Activated B cell treated with CpG ODN at 0.5 μM for 24 hours (primary cell): ENCODE results near the gene GPR137. TPM values are rescaled to one million over a fixed set of nuclear protein-coding genes. Genes with fewer than 3 reads are reported as not detected.

Source experiments
- ATAC-seq: fragments of 200-7000 bp; cut with Tn5 transposase; one replicate; pipeline ENCODE4 v1.10.0; 2021; ENCODE audit warnings: low read depth, mild to moderate bottlenecking, moderate library complexity
- CTCF ChIA-PET: fragments of 350-600 bp; sonication (Branson Sonifier 250); formaldehyde crosslinking; loops from one replicate; lab custom pipeline; 2021; ENCODE audit warnings: antibody characterized with exemption; lab: Charles Lee
- POLR2A ChIA-PET: fragments of 350-600 bp; sonication (Branson Sonifier 250); formaldehyde crosslinking; loops from one replicate; lab custom pipeline; 2021; ENCODE audit warnings: antibody characterized with exemption; lab: Charles Lee
- DNase-seq: peaks from one replicate; pipeline ENCODE4 v3.0.0; 2022
- H3K27ac Mint-ChIP-seq: one replicate; pipeline ENCODE4 v1.8.0; 2020; ENCODE audit warnings: mixed read lengths
- H3K27me3 Mint-ChIP-seq: one replicate; pipeline ENCODE4 v1.8.0; 2021; ENCODE audit warnings: mixed read lengths
- H3K36me3 Mint-ChIP-seq: one replicate; pipeline ENCODE4 v1.8.0; 2021; ENCODE audit warnings: low read depth, mixed read lengths
- H3K4me1 Mint-ChIP-seq: one replicate; pipeline ENCODE4 v1.8.0; 2021; ENCODE audit warnings: mixed read lengths
- H3K4me3 Mint-ChIP-seq: one replicate; pipeline ENCODE4 v1.8.0; 2020; ENCODE audit warnings: mild to moderate bottlenecking, mixed read lengths
- H3K9me3 Mint-ChIP-seq: one replicate; pipeline ENCODE4 v1.8.0; 2020; ENCODE audit warnings: mixed read lengths
- intact Hi-C: fragments of 100-400 bp; cut with micrococcal nuclease; formaldehyde crosslinking; loops from one replicate; pipeline ENCODE4 v1.15.1; 2024
- total RNA-seq: library from RNA; stranded (reverse); gene quantifications from 2 replicates; pipeline ENCODE4 v1.2.3, GENCODE V29; 2022
- TF ChIP-seq, protein P1 (sequence below): fragments of 200-600 bp; IDR thresholded peaks from one replicate; pipeline ENCODE4 v1.8.0; 2022; ENCODE audit warnings: antibody characterized with exemption, mild to moderate bottlenecking

GPR137 gene
- total RNA-seq, 1 donor from 2014 or later = 53.1 TPM

DNA sequence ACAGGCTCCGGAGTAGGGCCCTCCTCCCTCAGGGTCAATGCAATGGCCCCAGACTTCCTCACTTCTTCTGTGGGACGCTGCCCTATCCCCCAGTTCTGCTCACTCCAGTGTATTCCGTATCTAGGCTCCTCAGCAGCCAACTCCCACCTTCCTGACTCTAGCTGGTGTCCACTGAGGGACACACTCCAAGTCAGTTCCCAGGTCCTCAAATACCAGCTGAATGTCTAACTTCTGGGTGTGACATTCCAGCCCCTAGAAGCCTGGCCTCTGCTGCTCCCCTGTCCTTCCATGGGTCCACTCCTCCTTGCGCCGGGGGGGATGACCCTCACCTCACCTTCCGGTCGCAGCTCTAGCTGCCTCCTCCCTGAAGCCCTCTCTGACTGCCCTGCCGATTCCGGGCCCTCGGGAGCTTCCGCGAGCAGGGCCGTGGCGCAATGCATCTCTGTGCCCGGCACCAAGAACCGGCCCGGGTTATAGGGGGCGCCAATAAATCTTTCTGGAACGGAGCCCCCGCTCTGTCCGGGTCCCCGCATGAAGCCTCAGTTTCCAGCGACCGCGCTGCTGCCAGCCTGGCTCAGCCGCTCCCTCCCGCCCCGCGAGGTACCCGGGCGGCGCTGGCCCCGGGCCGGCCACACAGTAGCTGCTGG lies 16.6 kb upstream of the GPR137 start:
- Mint-ChIP-seq H3K9me3 (no peaks in the 10 kb centered on the region), H3K4me3 (peak overlapping the region; percentile 97), H3K4me1 (peaks cover 23% of the 10 kb centered on the region), H3K27me3 (no peaks in the 10 kb centered on the region), H3K27ac (peak overlapping the region; percentile 95), H3K36me3 (peaks cover 11% of the 10 kb centered on the region)
- DNase-seq (no peak), ATAC-seq (peak; percentile 1)
- ChIA-PET CTCF (interaction anchor here (0.7 to 5.7 kb wide), 6 partner anchors 17 to 64 kb away, joined by 4 to 55 read pairs (median 8); partner anchors contain the start of genes CATSPERZ, PLCB3, PRDX5 and TRMT112), POLR2A (interaction anchor here (0.8 to 6.0 kb wide), 13 partner anchors 15 to 1428 kb away, joined by 3 to 119 read pairs (median 22); partner anchors contain the start of genes BAD, DNAJC4, ESRRA and FERMT3)
- intact Hi-C loops = loop anchor here (1.0 kb wide), 7 partner anchors 18 to 116 kb away; partner anchors contain the start of genes CCDC88B, DNAJC4, ESRRA and NUDT22
- TF ChIP-seq, protein P1, sequence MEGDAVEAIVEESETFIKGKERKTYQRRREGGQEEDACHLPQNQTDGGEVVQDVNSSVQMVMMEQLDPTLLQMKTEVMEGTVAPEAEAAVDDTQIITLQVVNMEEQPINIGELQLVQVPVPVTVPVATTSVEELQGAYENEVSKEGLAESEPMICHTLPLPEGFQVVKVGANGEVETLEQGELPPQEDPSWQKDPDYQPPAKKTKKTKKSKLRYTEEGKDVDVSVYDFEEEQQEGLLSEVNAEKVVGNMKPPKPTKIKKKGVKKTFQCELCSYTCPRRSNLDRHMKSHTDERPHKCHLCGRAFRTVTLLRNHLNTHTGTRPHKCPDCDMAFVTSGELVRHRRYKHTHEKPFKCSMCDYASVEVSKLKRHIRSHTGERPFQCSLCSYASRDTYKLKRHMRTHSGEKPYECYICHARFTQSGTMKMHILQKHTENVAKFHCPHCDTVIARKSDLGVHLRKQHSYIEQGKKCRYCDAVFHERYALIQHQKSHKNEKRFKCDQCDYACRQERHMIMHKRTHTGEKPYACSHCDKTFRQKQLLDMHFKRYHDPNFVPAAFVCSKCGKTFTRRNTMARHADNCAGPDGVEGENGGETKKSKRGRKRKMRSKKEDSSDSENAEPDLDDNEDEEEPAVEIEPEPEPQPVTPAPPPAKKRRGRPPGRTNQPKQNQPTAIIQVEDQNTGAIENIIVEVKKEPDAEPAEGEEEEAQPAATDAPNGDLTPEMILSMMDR = no peak

DNA sequence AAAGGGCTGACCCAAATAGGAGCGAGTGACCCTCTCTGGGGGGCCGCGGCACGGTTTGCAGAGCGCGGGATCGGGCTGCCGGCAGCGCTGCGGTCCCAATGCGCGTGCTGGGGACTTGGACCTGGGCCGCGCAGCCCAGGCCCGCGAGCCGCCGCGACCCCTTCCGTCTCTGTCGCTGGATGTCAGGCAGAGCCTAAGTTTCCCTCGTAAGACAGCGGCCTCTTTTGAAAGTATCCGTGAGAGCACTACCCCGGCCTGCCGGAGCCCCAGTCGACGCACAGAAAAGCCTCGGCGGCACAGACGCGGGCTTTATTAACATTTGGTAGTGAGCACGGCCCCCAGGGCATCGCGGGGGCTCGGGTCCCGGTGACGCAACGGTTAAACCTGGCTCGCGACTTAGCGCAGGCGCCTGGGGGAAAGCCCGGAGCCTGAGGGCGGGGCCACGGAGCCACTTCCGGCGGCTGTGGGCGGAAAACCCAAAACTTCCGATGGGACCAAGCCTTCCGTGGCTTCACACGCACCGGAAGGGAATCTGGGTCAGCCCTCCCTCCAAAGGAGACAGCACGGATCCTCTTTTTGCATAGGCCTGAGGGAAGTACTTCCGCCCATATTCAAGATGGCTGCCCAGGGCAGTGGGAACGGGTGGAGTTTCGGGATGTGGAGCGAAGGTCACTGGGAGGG lies 16.0 kb upstream of the GPR137 start:
- ChIA-PET CTCF (interaction anchor here (0.8 to 5.7 kb wide), 6 partner anchors 15 to 65 kb away, joined by 3 to 55 read pairs (median 8); partner anchors contain the start of genes CATSPERZ, PLCB3, PRDX5 and TRMT112), POLR2A (interaction anchor here (0.8 to 6.0 kb wide), 15 partner anchors 14 to 1428 kb away, joined by 3 to 119 read pairs (median 15); partner anchors contain the start of genes BAD, CCDC88B, DNAJC4 and ESRRA)
- Mint-ChIP-seq H3K4me1 (peaks cover 23% of the 10 kb centered on the region), H3K9me3 (no peaks in the 10 kb centered on the region), H3K36me3 (peaks cover 11% of the 10 kb centered on the region), H3K4me3 (peak overlapping the region; percentile 97), H3K27me3 (no peaks in the 10 kb centered on the region), H3K27ac (peak overlapping the region; percentile 95)
- TF ChIP-seq, protein P1 = no peak
- intact Hi-C loops = loop anchor here (1.0 kb wide), 14 partner anchors 16 to 116 kb away; partner anchors contain the start of genes CCDC88B, DNAJC4, ESRRA and FKBP2
- DNase-seq (peak; percentile 97), ATAC-seq (peak; percentile 72)

DNA sequence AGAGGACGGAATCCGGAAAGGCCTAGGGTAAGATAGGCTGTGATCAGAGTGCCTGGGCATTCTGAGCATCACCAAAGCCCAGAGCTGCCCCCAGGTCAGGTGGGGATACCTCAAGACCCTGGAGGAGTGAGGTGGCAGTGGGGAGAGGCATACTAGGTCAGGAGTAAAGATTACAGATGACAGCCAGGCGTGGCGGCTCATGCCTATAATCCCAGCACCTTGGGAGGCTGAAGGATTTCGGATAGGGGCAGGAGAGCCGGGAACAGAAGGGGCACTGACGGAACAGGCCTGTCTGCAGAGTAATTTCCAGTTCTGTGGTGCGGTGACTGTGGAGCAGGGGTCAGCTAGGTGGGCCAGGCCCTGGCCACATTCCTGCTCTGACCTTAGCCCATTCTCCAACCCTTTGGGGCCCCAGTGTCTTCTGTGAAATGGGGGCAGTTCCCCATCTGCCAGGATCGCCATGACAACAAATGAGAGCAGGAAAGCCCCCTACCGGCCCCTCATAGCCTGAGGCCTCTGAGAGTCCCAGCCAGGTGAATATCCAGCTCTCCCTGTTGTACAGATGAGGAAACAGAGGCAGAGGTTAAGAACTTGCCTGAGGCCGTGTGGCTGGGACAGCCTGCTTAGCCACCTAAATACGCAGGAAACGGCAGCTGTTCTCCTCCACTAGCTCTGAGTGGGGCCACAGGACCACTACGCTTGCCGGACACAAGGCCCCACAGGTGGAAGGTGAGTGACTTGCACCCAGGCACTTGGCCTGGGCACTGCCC lies 10.4 kb upstream of the GPR137 start:
- peak overlapping the region; percentile 30 for H3K27ac Mint-ChIP-seq
- ATAC-seq (no peak), DNase-seq (no peak)
- intact Hi-C loops = no loop called here
- H3K36me3 Mint-ChIP-seq = peaks cover 26% of the 10 kb centered on the region
- H3K4me3 Mint-ChIP-seq = no peak overlapping the region
- TF ChIP-seq, protein P1 = no peak
- ChIA-PET POLR2A (interaction anchor here (0.6 to 2.3 kb wide), 2 partner anchors 9 to 33 kb away, joined by 3 to 8 read pairs; partner anchors contain the start of gene BAD), CTCF (interaction anchor here (1.4 kb wide), 1 partner anchor 29 kb away, joined by 5 read pairs; no protein-coding TSS in a partner anchor)
- no peaks in the 10 kb centered on the region for H3K27me3 Mint-ChIP-seq
- peaks cover 8% of the 10 kb centered on the region for H3K4me1 Mint-ChIP-seq
- no peaks in the 10 kb centered on the region for H3K9me3 Mint-ChIP-seq

DNA sequence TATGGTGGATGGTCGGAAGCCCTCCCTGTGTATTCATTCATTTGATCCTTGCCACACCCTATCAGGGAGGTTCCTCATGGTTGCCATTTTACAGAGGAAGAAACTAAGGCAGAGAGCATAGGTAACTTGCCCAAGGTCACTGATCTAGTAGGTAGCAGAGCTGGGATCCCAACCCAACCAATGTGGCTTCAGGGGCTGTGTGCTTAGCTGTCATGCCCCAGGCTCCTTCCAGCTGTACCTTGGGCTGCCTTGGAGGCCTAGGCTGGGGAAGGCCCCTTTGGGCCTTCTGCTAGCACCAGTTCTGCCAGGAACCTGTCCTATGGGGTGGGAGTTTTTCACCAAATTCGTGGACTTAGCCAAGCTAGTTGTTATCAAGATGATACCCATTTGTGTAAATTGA lies 9.8 kb upstream of the GPR137 start:
- H3K36me3 Mint-ChIP-seq = peaks cover 23% of the 10 kb centered on the region
- ATAC-seq (no peak), DNase-seq (no peak)
- no peaks in the 10 kb centered on the region for H3K27me3 Mint-ChIP-seq
- TF ChIP-seq, protein P1 = no peak
- intact Hi-C loops = no loop called here
- POLR2A ChIA-PET = interaction anchor here (0.6 to 2.3 kb wide), 2 partner anchors 9 to 33 kb away, joined by 3 to 8 read pairs; partner anchors contain the start of gene BAD
- H3K27ac Mint-ChIP-seq = peak overlapping the region; percentile 30
- no peak overlapping the region for H3K4me3 Mint-ChIP-seq
- H3K4me1 Mint-ChIP-seq = peaks cover 6% of the 10 kb centered on the region
- CTCF ChIA-PET = interaction anchor here (1.4 kb wide), 1 partner anchor 28 kb away, joined by 5 read pairs; no protein-coding TSS in a partner anchor
- H3K9me3 Mint-ChIP-seq = no peaks in the 10 kb centered on the region
